Endothelial cell of umbilical vein (primary cell): ENCODE data around the gene LTA4H. TPM values are rescaled to one million over a fixed set of nuclear protein-coding genes. Genes with fewer than 3 reads are reported as not detected.

Experiments
- BruUV-seq: library from RNA; stranded (reverse); fragments of 400-500 nt; replicated peaks from 2 replicates; lab custom pipeline; 2021; lab: Mats Ljungman, UMichigan
- CTCF ChIA-PET: fragments of 300-600, 350-600 bp; sonication (Branson Sonifier 250); formaldehyde crosslinking; loops from one replicate; lab custom pipeline; 2021; ENCODE audit warnings: antibody characterized with exemption, inconsistent platforms; lab: Charles Lee
- POLR2A ChIA-PET: fragments of 300-600, 350-600 bp; sonication (Branson Sonifier 250); formaldehyde crosslinking; loops from one replicate; lab custom pipeline; 2021; ENCODE audit warnings: antibody characterized with exemption, inconsistent platforms; lab: Charles Lee
- DNase-seq: peaks from one replicate; pipeline ENCODE4 v3.0.0-alpha.2; 2011; ENCODE audit warnings: low read depth, low spot score
- FAIRE-seq: peaks from 2 replicates; lab custom pipeline; 2011; peaks lifted over from hg19 to GRCh38; lab: Jason Lieb, UNC
- H2AFZ ChIP-seq: 2 replicates; pipeline ENCODE4 v1.6.0; 2012; ENCODE audit warnings: low read depth, low read length, control low read depth, inconsistent platforms
- H3K27ac ChIP-seq: 2 replicates; pipeline ENCODE4 v1.5.1; 2011; ENCODE audit warnings: low read depth, mild to moderate bottlenecking, control low read depth, low read length, moderate library complexity; ENCODE audit not compliant: insufficient read depth
- H3K27me3 ChIP-seq, 2 experiments: 2 replicates each; pipeline versions ENCODE4 v1.6.0 to v1.6.1; 2011; ENCODE audit warnings: low read length in 2 of 2, mixed read lengths in 1 of 2; ENCODE audit not compliant: control insufficient read depth in 2 of 2, insufficient read depth in 2 of 2
- H3K36me3 ChIP-seq, 2 experiments: 2 replicates in 1 of 2; 3 replicates in 1 of 2; pipeline ENCODE4 v1.5.1; 2011; ENCODE audit warnings: low read length in 2 of 2, mild to moderate bottlenecking in 1 of 2, moderate library complexity in 1 of 2; ENCODE audit not compliant: control insufficient read depth in 2 of 2, insufficient read depth in 2 of 2; ENCODE audit errors: extremely low read depth in 1 of 2
- H3K4me1 ChIP-seq: 3 replicates; pipeline ENCODE4 v1.5.1; 2011; ENCODE audit warnings: mild to moderate bottlenecking, low read length; ENCODE audit not compliant: control insufficient read depth, insufficient read depth; ENCODE audit errors: extremely low read depth
- H3K4me2 ChIP-seq: 2 replicates; pipeline ENCODE4 v1.6.1; 2011; ENCODE audit warnings: low read length, control low read depth, mixed read lengths; ENCODE audit not compliant: insufficient read depth
- H3K4me3 ChIP-seq, 3 experiments: fragments of 200-600 bp in 1 of 3; sonication (generic), shearing (Covaris generic) in 1 of 3; replicated peaks in 1 of 3; 2 replicates each; pipeline ENCODE4 v1.5.1; 2011 to 2016; ENCODE audit warnings: control low read depth in 3 of 3, low read length in 3 of 3, mild to moderate bottlenecking in 2 of 3, inconsistent platforms in 1 of 3, low read depth in 1 of 3, moderate library complexity in 1 of 3; ENCODE audit not compliant: insufficient read depth in 1 of 3
- H3K79me2 ChIP-seq: 2 replicates; pipeline ENCODE4 v1.6.0; 2012; ENCODE audit warnings: low read length, inconsistent platforms; ENCODE audit not compliant: control insufficient read depth, insufficient read depth
- H3K9ac ChIP-seq: replicated peaks from 2 replicates; pipeline ENCODE3; 2011; ENCODE audit warnings: low read length, control low read depth; ENCODE audit not compliant: insufficient read depth; ENCODE audit errors: extremely low read depth
- H3K9me1 ChIP-seq: replicated peaks from 3 replicates; pipeline ENCODE4 v1.6.0; 2011; ENCODE audit warnings: mild to moderate bottlenecking, low read length; ENCODE audit not compliant: control insufficient read depth, insufficient read depth; ENCODE audit errors: extremely low read depth
- H3K9me3 ChIP-seq: replicated peaks from 2 replicates; pipeline ENCODE4 v1.5.1; 2012; ENCODE audit warnings: low read length, inconsistent platforms; ENCODE audit not compliant: control insufficient read depth, insufficient read depth
- H4K20me1 ChIP-seq: replicated peaks from 2 replicates; pipeline ENCODE3; 2011; ENCODE audit warnings: mild to moderate bottlenecking, low read length; ENCODE audit not compliant: control insufficient read depth, insufficient read depth; ENCODE audit errors: extremely low read depth
- CTCF ChIP-seq, 2 donors: IDR thresholded peaks; 1 replicate in 1 of 2; 2 replicates in 1 of 2; pipeline ENCODE4 v1.5.1; 2011; ENCODE audit warnings: low read length in 2 of 2, mild to moderate bottlenecking in 2 of 2, moderate library complexity in 2 of 2, control low read depth in 1 of 2, inconsistent platforms in 1 of 2, low read depth in 1 of 2; ENCODE audit not compliant: insufficient read depth in 1 of 2; ENCODE audit errors: extremely low read depth in 1 of 2
- EZH2 ChIP-seq: IDR thresholded peaks from 2 replicates; pipeline ENCODE4 v1.6.1; 2012; ENCODE audit warnings: borderline replicate concordance, low read depth, mild to moderate bottlenecking, moderate library complexity, low read length, inconsistent platforms; ENCODE audit not compliant: severe bottlenecking
- FOS ChIP-seq: IDR thresholded peaks from 2 replicates; pipeline ENCODE4 v1.6.1; 2011; ENCODE audit warnings: mild to moderate bottlenecking, low read length, moderate library complexity, borderline replicate concordance; ENCODE audit not compliant: insufficient read depth
- GATA2 ChIP-seq: IDR thresholded peaks from 2 replicates; pipeline ENCODE4 v1.7.0; 2011; ENCODE audit warnings: low read depth, mild to moderate bottlenecking, moderate library complexity, mixed read lengths, low read length; ENCODE audit not compliant: insufficient read length, insufficient read depth
- JUN ChIP-seq: IDR thresholded peaks from 2 replicates; pipeline ENCODE4 v1.6.1; 2011; ENCODE audit warnings: borderline replicate concordance, low read depth; ENCODE audit not compliant: insufficient read length, insufficient read depth
- MAX ChIP-seq: IDR thresholded peaks from 2 replicates; pipeline ENCODE4 v1.6.1; 2011; ENCODE audit not compliant: insufficient read depth, insufficient read length
- MYC ChIP-seq: IDR thresholded peaks from one replicate; pipeline ENCODE4 v1.6.1; 2011; ENCODE audit warnings: mild to moderate bottlenecking, low read depth, low read length
- POLR2A ChIP-seq: IDR thresholded peaks from 2 replicates; pipeline ENCODE4 v1.6.1; 2012; ENCODE audit warnings: low read depth, mild to moderate bottlenecking, control low read depth, low read length
- POLR2AphosphoS5 ChIP-seq: IDR thresholded peaks from 2 replicates; pipeline ENCODE4 v1.6.1; 2012; ENCODE audit warnings: low read depth, mild to moderate bottlenecking, control low read depth, low read length, moderate library complexity; ENCODE audit not compliant: insufficient read depth
- dilution Hi-C: fragments of 300-500 bp; cut with MboI; formaldehyde crosslinking; loops from one replicate; pipeline ENCODE4 v1.15.0; 2019; ENCODE audit warnings: low sequenced_read_pairs; ENCODE audit not compliant: extremely low pct_ligation_motif_present
- intact Hi-C: fragments of 100-400 bp; cut with micrococcal nuclease; formaldehyde crosslinking; loops from one replicate; pipeline ENCODE4 v1.10.0; 2022
- polyA plus RNA-seq, 4 experiments: library from polyadenylated mRNA; depleted of rRNA in 3 of 4; stranded (reverse) in 3 of 4; unstranded in 1 of 4; fragments of >200 nt; gene quantifications; 2 replicates each; pipeline versions ENCODE4 v1.2.1 to v1.2.3, GENCODE V29; 2011 to 2012; ENCODE audit warnings: missing spikeins in 1 of 4
- total RNA-seq: library from RNA; stranded (reverse); gene quantifications from 2 replicates; pipeline ENCODE4 v1.2.3, GENCODE V29; 2021

LTA4H gene
- total and polyA plus RNA-seq, 2 donors (not counting 3 experiments of a cell fraction or from before 2014, with no cell fraction given): 77.1 to 85.2 TPM

- no peak for TF ChIP-seq GATA2
- TF ChIP-seq POLR2A: no peak
- no peak for TF ChIP-seq EZH2
- no peak for TF ChIP-seq POLR2AphosphoS5
- TF ChIP-seq FOS: no peak
- no peak for TF ChIP-seq JUN
- TF ChIP-seq MAX: no peak
- TF ChIP-seq CTCF (IDR thresholded peaks at IDR 0.05; ENCODE audit: extremely low read depth in 1 of 2, insufficient read depth in 1 of 2, low read depth in 1 of 2, low read length in 2 of 2): no peak
- no peak for TF ChIP-seq MYC
- Histone ChIP-seq H4K20me1 (no peaks in the 10 kb centered on the region), H3K4me2 (no peak overlapping the region), H3K36me3 (no peaks in the 10 kb centered on the region), H3K79me2 (no peaks in the 10 kb centered on the region), H3K9me3 (no peaks in the 10 kb centered on the region), H3K9ac (no peak overlapping the region), H2AFZ (no peak overlapping the region), H3K27ac (no peak overlapping the region), H3K9me1 (no peaks in the 10 kb centered on the region), H3K4me3 (no peak overlapping the region), H3K4me1 (peaks cover 28% of the 10 kb centered on the region), H3K27me3 (no peaks in the 10 kb centered on the region)
- CTCF ChIA-PET: interaction anchor here (1.1 kb wide), 1 partner anchor 21 kb away, joined by 4 read pairs; no protein-coding TSS in a partner anchor
- dilution Hi-C loops (no loop called here), intact Hi-C loops (no loop called here)
- FAIRE-seq (no peak), DNase-seq (no peak)
- no TSS peak for BruUV-seq
- POLR2A ChIA-PET: no interaction called here
Observed at GRCh38 chr12:96081596-96081995, 46.2 kb upstream of the LTA4H start.
